ENCODE data around the gene AGO3. TPM values are rescaled to one million over a fixed set of nuclear protein-coding genes. Genes with fewer than 3 reads are reported as not detected.

The AGO3 gene
- total and polyA plus RNA-seq, 10 of the 15 experiments (the other 5 are each of a cell fraction or from before 2014, with no cell fraction given), result 3.9 to 35.2 (median 12.5) TPM

GRCh38 chr1:35893051-35893879, 37.6 kb upstream of the AGO3 start (continued):
- TF ChIP-seq, protein P1, sequence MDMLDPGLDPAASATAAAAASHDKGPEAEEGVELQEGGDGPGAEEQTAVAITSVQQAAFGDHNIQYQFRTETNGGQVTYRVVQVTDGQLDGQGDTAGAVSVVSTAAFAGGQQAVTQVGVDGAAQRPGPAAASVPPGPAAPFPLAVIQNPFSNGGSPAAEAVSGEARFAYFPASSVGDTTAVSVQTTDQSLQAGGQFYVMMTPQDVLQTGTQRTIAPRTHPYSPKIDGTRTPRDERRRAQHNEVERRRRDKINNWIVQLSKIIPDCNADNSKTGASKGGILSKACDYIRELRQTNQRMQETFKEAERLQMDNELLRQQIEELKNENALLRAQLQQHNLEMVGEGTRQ (IDR thresholded peaks at IDR 0.05; ENCODE audit: borderline replicate concordance, low read depth, low read length), result no peak
- no peak for TF ChIP-seq ESRRA (IDR thresholded peaks at IDR 0.05; ENCODE audit: low read length)
- TF ChIP-seq ASH2L (IDR thresholded peaks at IDR 0.05; ENCODE audit: borderline replicate concordance, low read depth), result no peak
- TF ChIP-seq EZH2 (IDR thresholded peaks at IDR 0.05; ENCODE audit: borderline replicate concordance, control insufficient read depth, low read depth, low read length), result no peak
- TF ChIP-seq STAT3 (IDR thresholded peaks at IDR 0.05; ENCODE audit: low read depth, low read length), result no peak
- no peak for TF ChIP-seq E2F4 (IDR thresholded peaks at IDR 0.05; ENCODE audit: low read depth, low read length)
- TF ChIP-seq MYC (IDR thresholded peaks at IDR 0.05; ENCODE audit: insufficient read depth, insufficient read length, insufficient replicate concordance, low read length, severe bottlenecking), result no peak
- TF ChIP-seq FOXM1 (IDR thresholded peaks at IDR 0.05; ENCODE audit: low read depth, low read length), result no peak
- no peak for TF ChIP-seq ETV6 (conservative IDR thresholded peaks at IDR 0.05 in 1 of 2, IDR thresholded peaks at IDR 0.05 in 1 of 2; ENCODE audit: borderline replicate concordance in 1 of 2, low read depth in 1 of 2)
- TF ChIP-seq SUPT20H (IDR thresholded peaks at IDR 0.05; ENCODE audit: borderline replicate concordance, control insufficient read depth, low read depth, low read length), result no peak
- TF ChIP-seq NFIC (IDR thresholded peaks at IDR 0.05; ENCODE audit: low read depth, low read length), result no peak
- TF ChIP-seq, protein P2, sequence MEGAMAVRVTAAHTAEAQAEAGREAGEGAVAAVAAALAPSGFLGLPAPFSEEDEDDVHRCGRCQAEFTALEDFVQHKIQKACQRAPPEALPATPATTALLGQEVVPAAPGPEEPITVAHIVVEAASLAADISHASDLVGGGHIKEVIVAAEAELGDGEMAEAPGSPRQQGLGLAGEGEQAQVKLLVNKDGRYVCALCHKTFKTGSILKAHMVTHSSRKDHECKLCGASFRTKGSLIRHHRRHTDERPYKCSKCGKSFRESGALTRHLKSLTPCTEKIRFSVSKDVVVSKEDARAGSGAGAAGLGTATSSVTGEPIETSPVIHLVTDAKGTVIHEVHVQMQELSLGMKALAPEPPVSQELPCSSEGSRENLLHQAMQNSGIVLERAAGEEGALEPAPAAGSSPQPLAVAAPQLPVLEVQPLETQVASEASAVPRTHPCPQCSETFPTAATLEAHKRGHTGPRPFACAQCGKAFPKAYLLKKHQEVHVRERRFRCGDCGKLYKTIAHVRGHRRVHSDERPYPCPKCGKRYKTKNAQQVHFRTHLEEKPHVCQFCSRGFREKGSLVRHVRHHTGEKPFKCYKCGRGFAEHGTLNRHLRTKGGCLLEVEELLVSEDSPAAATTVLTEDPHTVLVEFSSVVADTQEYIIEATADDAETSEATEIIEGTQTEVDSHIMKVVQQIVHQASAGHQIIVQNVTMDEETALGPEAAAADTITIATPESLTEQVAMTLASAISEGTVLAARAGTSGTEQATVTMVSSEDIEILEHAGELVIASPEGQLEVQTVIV (IDR thresholded peaks at IDR 0.05; ENCODE audit: borderline replicate concordance, partially characterized antibody), result no peak
- no peak for TF ChIP-seq JUNB (IDR thresholded peaks at IDR 0.05)
- no peak for TF ChIP-seq GATAD2B (conservative IDR thresholded peaks at IDR 0.05; ENCODE audit: low read depth)
